Head of caudate nucleus (tissue), 42 donors: Measurements from ENCODE around the gene CSTF1.
"Not testable (repeated sequence)": the region's sequence is repeated elsewhere in the genome, so short reads cannot be mapped to it uniquely, and the experiment has no call there.

ENCODE experiments used
- DNase-seq, 42 donors: peaks; one replicate each; pipeline versions ENCODE4 v3.0.0 to v3.0.0-alpha.2; 2020 to 2021; ENCODE audit warnings: mixed read lengths in 7 of 42
- intact Hi-C: fragments of 100-400 bp; cut with DNase I; formaldehyde crosslinking; loops from one replicate; pipeline ENCODE4 v1.15.0; 2022

CSTF1 gene

GRCh38 chr20:56392881-56393482, 537 bp downstream of the CSTF1 start:
- no peak for DNase-seq
- intact Hi-C loops = loop anchor here (2.0 to 5.0 kb wide), 2 partner anchors 34 to 74 kb away; partner anchors contain the start of genes FAM210B and RTF2

GRCh38 chr20:56393653-56394052, 1.2 kb downstream of the CSTF1 start:
- DNase-seq = no peak
- intact Hi-C loops = loop anchor here (2.0 to 5.0 kb wide), 2 partner anchors 35 to 74 kb away; partner anchors contain the start of genes FAM210B and RTF2

- no peak for DNase-seq
- intact Hi-C loops = no loop called here
Observed at GRCh38 chr20:56395166-56395565, 2.7 kb downstream of the CSTF1 start.

GRCh38 chr20:56400001-56400640, 7.7 kb downstream of the CSTF1 start:
- DNase-seq = peak in 36 of 42 donors; percentile 23 to 87 (median 62)
- intact Hi-C loops = no loop called here

- no peak for DNase-seq
- intact Hi-C loops = no loop called here
Observed at GRCh38 chr20:56403465-56403864, 11.0 kb downstream of the CSTF1 start.

- intact Hi-C loops, DNase-seq: not testable (repeated sequence)
Observed at GRCh38 chr20:56405356-56405755, 12.9 kb downstream of the CSTF1 start.

- no peak for DNase-seq
- intact Hi-C loops = no loop called here
Observed at GRCh38 chr20:56406910-56407309, 14.5 kb downstream of the CSTF1 start.

- DNase-seq = no peak
- intact Hi-C loops = no loop called here
Observed at GRCh38 chr20:56409521-56409920, 17.1 kb downstream of the CSTF1 start.

- DNase-seq = no peak
- intact Hi-C loops = no loop called here
Observed at GRCh38 chr20:56409956-56410355, 17.5 kb downstream of the CSTF1 start.

- DNase-seq, intact Hi-C loops: not testable (repeated sequence)
Observed at GRCh38 chr20:56411287-56411686, 18.8 kb downstream of the CSTF1 start.

- intact Hi-C loops = no loop called here
- peak in 2 of 42 donors; percentile 8 to 10 for DNase-seq
Observed at GRCh38 chr20:56411759-56412472, 19.5 kb downstream of the CSTF1 start, which contains the start of gene CASS4. TSS of gene CASS4 (plus strand) at chr20:56412260. CDS start at chr20:56412459, 199 bp downstream.

GRCh38 chr20:56412473-56412790, 20.0 kb downstream of the CSTF1 start:
- intact Hi-C loops = no loop called here
- no peak for DNase-seq

- intact Hi-C loops = no loop called here
- DNase-seq = no peak
Observed at GRCh38 chr20:56412949-56413348, 20.5 kb downstream of the CSTF1 start.

GRCh38 chr20:56414842-56415765, 22.7 kb downstream of the CSTF1 start:
- intact Hi-C loops = no loop called here
- DNase-seq = no peak

GRCh38 chr20:56417402-56417801, 25.0 kb downstream of the CSTF1 start:
- intact Hi-C loops = no loop called here
- DNase-seq = no peak

- no peak for DNase-seq
- intact Hi-C loops = no loop called here
Observed at GRCh38 chr20:56417911-56418310, 25.5 kb downstream of the CSTF1 start.

GRCh38 chr20:56418385-56418861, 26.0 kb downstream of the CSTF1 start:
- intact Hi-C loops = no loop called here
- DNase-seq = peak in 1 of 42 donors; percentile 13

- intact Hi-C loops = no loop called here
- DNase-seq = peak in 1 of 42 donors; percentile 1
Observed at GRCh38 chr20:56420028-56420427, 27.6 kb downstream of the CSTF1 start.
